Lower lobe of right lung (tissue), 2 donors: ENCODE results near the gene CACNA1B. TPM values are rescaled to one million over a fixed set of nuclear protein-coding genes. Genes with fewer than 3 reads are reported as not detected.

Source experiments
- ATAC-seq, 2 donors: fragments of 200-7000 bp; cut with Tn5 transposase; one replicate each; pipeline ENCODE4 v1.9.1; 2020 to 2022; ENCODE audit warnings: mild to moderate bottlenecking in 2 of 2, moderate library complexity in 2 of 2
- DNase-seq: peaks from one replicate; pipeline ENCODE4 v3.0.0-alpha.2; 2020
- H3K27ac ChIP-seq: fragments of 200-600 bp; one replicate; pipeline ENCODE4 v1.8.0; 2022
- H3K27me3 ChIP-seq: fragments of 200-600 bp; one replicate; pipeline ENCODE4 v1.8.0; 2022; ENCODE audit warnings: low read depth
- H3K36me3 ChIP-seq: fragments of 200-600 bp; one replicate; pipeline ENCODE4 v1.8.0; 2022; ENCODE audit warnings: mild to moderate bottlenecking
- H3K4me1 ChIP-seq: fragments of 200-600 bp; one replicate; pipeline ENCODE4 v1.8.0; 2022
- H3K4me3 ChIP-seq: fragments of 200-600 bp; one replicate; pipeline ENCODE4 v1.8.0; 2022; ENCODE audit warnings: mild to moderate bottlenecking
- H3K9me3 ChIP-seq: fragments of 200-600 bp; one replicate; pipeline ENCODE4 v1.8.0; 2022
- intact Hi-C: fragments of 100-400 bp; cut with DNase I; formaldehyde crosslinking; loops from one replicate; pipeline ENCODE4 v1.11.0; 2022
- total RNA-seq: library from RNA; stranded (reverse); fragmentation: NEBNext Ultra II Directional; extraction: Animal tissue kit (Norgen Biotek cat#: 25700); gene quantifications from one replicate; pipeline ENCODE4 v1.2.1, GENCODE V29; 2021
- TF ChIP-seq, protein P1 (sequence below): fragments of 200-600 bp; IDR thresholded peaks from one replicate; pipeline ENCODE4 v1.8.0; 2022; ENCODE audit warnings: antibody characterized with exemption, mild to moderate bottlenecking
- donor health status: DM: no; HTN: yes; CAD: no; lungs with severe emphysema.

CACNA1B gene
- total RNA-seq, 1 donor from 2014 or later = 0.06 TPM

- no peak overlapping the region for H3K4me3 ChIP-seq
- H3K4me1 ChIP-seq = no peaks in the 10 kb centered on the region
- H3K36me3 ChIP-seq = no peaks in the 10 kb centered on the region
- H3K9me3 ChIP-seq = no peaks in the 10 kb centered on the region
- intact Hi-C loops = no loop called here
- TF ChIP-seq, protein P1, sequence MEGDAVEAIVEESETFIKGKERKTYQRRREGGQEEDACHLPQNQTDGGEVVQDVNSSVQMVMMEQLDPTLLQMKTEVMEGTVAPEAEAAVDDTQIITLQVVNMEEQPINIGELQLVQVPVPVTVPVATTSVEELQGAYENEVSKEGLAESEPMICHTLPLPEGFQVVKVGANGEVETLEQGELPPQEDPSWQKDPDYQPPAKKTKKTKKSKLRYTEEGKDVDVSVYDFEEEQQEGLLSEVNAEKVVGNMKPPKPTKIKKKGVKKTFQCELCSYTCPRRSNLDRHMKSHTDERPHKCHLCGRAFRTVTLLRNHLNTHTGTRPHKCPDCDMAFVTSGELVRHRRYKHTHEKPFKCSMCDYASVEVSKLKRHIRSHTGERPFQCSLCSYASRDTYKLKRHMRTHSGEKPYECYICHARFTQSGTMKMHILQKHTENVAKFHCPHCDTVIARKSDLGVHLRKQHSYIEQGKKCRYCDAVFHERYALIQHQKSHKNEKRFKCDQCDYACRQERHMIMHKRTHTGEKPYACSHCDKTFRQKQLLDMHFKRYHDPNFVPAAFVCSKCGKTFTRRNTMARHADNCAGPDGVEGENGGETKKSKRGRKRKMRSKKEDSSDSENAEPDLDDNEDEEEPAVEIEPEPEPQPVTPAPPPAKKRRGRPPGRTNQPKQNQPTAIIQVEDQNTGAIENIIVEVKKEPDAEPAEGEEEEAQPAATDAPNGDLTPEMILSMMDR = no peak
- no peak for DNase-seq
- H3K27ac ChIP-seq = no peak overlapping the region
- peaks cover 48% of the 10 kb centered on the region for H3K27me3 ChIP-seq
- no peak for ATAC-seq
Measured at GRCh38 chr9:137876781-137877386, 698 bp upstream of the CACNA1B start.

DNA sequence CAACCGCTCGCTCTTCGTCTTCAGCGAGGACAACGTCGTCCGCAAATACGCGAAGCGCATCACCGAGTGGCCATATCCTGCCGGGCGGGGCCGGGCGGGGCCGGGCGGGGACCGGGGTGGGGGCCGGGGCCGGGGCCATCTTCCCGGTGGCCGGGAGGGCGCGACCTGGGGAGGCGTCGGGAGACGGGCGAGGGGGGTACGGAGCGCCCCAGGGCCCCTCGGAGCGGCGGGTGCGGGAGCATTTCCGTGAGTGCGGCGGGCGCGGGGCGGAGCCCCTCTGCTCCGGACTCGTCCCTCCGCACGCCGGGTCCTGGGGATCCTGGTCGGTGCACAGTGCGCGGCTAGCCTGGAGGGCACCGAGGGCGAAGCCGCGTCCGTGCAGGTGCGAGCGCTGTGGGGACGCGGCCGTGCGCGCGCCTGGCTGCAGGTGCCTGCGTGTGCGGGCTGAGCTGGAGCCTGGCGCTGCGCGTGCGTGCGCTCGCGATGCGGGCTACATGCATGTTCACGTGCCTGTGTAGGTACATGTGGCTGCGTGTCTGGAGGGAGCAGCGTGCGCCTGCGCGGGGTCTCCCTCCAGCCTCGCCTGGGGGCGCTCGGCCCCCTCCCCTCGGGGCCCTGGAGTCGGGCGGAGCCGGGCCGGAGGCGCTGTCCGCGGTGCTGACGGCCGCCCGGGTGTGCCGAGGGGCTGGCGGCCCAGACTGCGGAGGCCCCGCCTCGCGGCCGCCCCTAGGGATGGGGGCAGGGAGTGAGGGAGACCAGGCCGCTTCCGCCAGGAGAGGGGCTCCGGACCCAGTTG, 762 bp downstream of the CACNA1B start:
- no peak overlapping the region for H3K27ac ChIP-seq
- peak overlapping the region; percentile 33 for H3K4me3 ChIP-seq
- no peaks in the 10 kb centered on the region for H3K4me1 ChIP-seq
- intact Hi-C loops = no loop called here
- H3K9me3 ChIP-seq = no peaks in the 10 kb centered on the region
- H3K27me3 ChIP-seq = peaks cover 48% of the 10 kb centered on the region
- ATAC-seq (peak; percentile 38 to 42), DNase-seq (peak; percentile 36)
- TF ChIP-seq, protein P1 = no peak
- no peaks in the 10 kb centered on the region for H3K36me3 ChIP-seq

DNA sequence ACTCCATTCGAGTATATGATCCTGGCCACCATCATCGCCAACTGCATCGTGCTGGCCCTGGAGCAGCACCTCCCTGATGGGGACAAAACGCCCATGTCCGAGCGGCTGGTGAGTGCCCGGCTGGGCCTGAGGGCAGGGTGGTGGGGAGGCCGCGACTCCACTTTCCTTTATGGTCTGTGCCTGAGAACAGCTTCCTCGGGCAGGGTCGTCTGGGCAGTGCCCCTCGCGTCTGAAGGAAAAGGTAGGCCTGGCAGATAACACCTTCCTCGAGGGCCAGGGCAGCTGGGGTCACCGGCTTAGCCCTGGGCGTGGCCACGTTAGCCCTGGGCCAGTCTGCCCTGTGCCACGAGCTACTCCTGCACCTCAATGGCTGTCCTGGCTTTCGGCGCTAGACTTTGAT, 1.5 kb downstream of the CACNA1B start:
- Histone ChIP-seq H3K4me1 (no peaks in the 10 kb centered on the region), H3K27ac (no peak overlapping the region), H3K27me3 (peaks cover 48% of the 10 kb centered on the region), H3K36me3 (no peaks in the 10 kb centered on the region), H3K9me3 (no peaks in the 10 kb centered on the region), H3K4me3 (no peak overlapping the region)
- TF ChIP-seq, protein P1 = no peak
- DNase-seq (peak; percentile 30), ATAC-seq (no peak)
- intact Hi-C loops = no loop called here

DNA sequence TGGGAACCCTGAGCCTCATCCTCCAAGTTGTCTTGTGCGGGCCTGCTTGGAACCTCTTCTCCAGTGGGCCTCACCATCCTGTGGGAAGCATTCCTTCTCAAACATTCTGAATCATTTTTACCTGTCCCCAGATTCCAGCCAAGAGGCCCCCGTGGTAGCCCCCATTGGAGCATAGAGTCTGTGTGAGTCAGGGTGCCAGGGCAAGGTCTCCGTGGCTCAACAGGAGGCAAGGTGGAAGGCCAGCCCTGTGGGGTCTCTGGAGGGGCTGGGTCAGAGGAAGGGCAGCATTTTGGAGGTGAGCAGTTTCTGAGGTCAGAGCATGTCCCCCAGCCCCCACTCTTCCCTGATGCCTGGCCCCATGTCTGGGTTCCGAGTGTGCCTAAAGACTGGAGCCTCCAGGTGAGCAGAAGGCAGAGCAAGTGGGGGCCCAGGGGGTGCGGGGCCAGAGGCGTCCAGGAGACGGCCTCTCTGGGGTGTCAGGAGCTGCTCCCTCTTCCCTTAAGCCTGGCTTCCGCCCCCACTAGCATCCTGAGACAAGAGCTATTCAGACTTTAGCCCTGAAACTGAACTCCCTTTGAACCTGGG, 2.1 kb downstream of the CACNA1B start:
- no peaks in the 10 kb centered on the region for H3K36me3 ChIP-seq
- intact Hi-C loops = no loop called here
- no peak overlapping the region for H3K27ac ChIP-seq
- DNase-seq (peak; percentile 10), ATAC-seq (no peak)
- peaks cover 48% of the 10 kb centered on the region for H3K27me3 ChIP-seq
- no peaks in the 10 kb centered on the region for H3K9me3 ChIP-seq
- no peaks in the 10 kb centered on the region for H3K4me1 ChIP-seq
- TF ChIP-seq, protein P1 = no peak
- no peak overlapping the region for H3K4me3 ChIP-seq

DNA sequence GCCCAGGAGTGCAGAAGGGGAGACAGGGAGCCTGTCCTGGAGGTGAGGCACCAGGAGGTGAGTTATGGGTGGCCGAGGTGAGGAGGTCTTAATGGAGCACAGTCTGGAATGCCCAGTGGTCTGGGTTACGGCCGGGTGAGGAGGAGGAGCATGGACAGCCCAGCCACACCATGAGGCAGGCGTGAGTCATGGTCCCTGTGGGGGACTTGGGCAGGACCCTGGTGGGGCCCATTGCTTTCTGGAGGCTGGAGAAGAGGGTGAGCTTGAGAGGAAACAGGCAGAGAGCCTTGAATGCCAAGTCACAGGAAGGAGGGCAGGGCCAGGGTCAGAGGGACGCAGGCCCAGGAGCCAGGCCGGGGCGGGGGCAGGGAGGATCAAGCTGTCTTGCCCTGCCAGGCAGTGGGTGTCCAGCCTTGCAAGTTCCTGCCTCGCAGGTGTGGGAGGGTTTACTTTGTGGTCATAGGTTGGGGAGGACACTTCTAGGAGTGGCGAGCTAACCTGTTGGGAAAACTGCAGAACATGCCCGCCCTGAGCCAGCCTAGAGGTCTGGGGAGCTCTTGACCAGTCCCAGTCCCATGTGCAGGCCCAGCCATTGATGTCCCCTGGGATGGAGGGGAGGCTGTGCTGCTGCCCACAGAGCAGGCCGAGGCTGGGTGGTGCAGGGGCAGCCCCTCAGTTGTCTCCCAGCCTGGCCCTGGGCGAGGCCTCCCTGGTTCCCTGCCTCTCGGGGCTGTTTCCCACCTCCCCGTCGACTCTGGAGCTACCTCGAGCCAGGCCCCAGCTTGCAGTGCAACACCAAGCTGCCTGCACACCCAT, 2.8 kb downstream of the CACNA1B start:
- peak; percentile 35 for DNase-seq
- H3K4me3 ChIP-seq = no peak overlapping the region
- TF ChIP-seq, protein P1 = no peak
- peaks cover 48% of the 10 kb centered on the region for H3K27me3 ChIP-seq
- ATAC-seq = no peak
- intact Hi-C loops = no loop called here
- no peaks in the 10 kb centered on the region for H3K4me1 ChIP-seq
- H3K27ac ChIP-seq = no peak overlapping the region
- no peaks in the 10 kb centered on the region for H3K9me3 ChIP-seq
- H3K36me3 ChIP-seq = no peaks in the 10 kb centered on the region
